HepG2 (cell line): ENCODE results near the gene MRPL18. TPM values are rescaled to one million over a fixed set of nuclear protein-coding genes. Genes with fewer than 3 reads are reported as not detected.
A peak's percentile ranks its signal among the peaks of the same experiment; 100 is the strongest.

Source experiments
- FIP1L1 ChIP-seq: fragments of 200-400 bp; formaldehyde crosslinking; IDR thresholded peaks from 2 replicates; pipeline ENCODE4 v1.6.1; 2018; ENCODE audit warnings: low read depth, mild to moderate bottlenecking, low read length, moderate library complexity, borderline replicate concordance; ENCODE audit not compliant: insufficient read depth
- FOXJ3 ChIP-seq: sonication (generic); formaldehyde crosslinking; IDR thresholded peaks from 2 replicates; pipeline ENCODE4 v1.4.0; 2020; ENCODE audit warnings: missing genetic modification reagents, mild to moderate bottlenecking, borderline replicate concordance
- GATA4 ChIP-seq: sonication (generic); IDR thresholded peaks from 2 replicates; pipeline ENCODE4 v1.6.1; 2016; ENCODE audit warnings: antibody characterized with exemption, low read depth, borderline replicate concordance
- HNRNPK ChIP-seq: fragments of 200-400 bp; formaldehyde crosslinking; IDR thresholded peaks from 2 replicates; pipeline ENCODE4 v1.6.1; 2018; ENCODE audit warnings: low read length, low read depth, moderate library complexity, mild to moderate bottlenecking; ENCODE audit not compliant: poor library complexity, severe bottlenecking
- MAZ ChIP-seq, 2 experiments: sonication (generic) in 1 of 2; formaldehyde crosslinking in 1 of 2; IDR thresholded peaks; 2 replicates each; pipeline versions ENCODE4 v1.5.0 to v1.6.1; 2012 to 2020; ENCODE audit warnings: low read depth in 2 of 2, mild to moderate bottlenecking in 2 of 2, borderline replicate concordance in 1 of 2, improper control_type of control experiment in 1 of 2, low read length in 1 of 2, missing genetic modification reagents in 1 of 2, moderate library complexity in 1 of 2
- MIXL1 ChIP-seq: IDR thresholded peaks from 2 replicates; pipeline ENCODE4 v1.6.1; 2016
- RBAK ChIP-seq: sonication (generic); formaldehyde crosslinking; IDR thresholded peaks from 2 replicates; pipeline ENCODE4 v1.5.1; 2020; ENCODE audit warnings: mild to moderate bottlenecking, missing genetic modification reagents
- RBFOX2 ChIP-seq: fragments of 200-400 bp; formaldehyde crosslinking; IDR thresholded peaks from 2 replicates; pipeline ENCODE4 v1.6.1; 2017; ENCODE audit warnings: low read depth, mild to moderate bottlenecking, low read length
- RCOR2 ChIP-seq: IDR thresholded peaks from 2 replicates; pipeline ENCODE4 v1.6.1; 2016; ENCODE audit warnings: missing biosample characterization, missing genetic modification reagents
- RFX5 ChIP-seq: IDR thresholded peaks from 2 replicates; pipeline ENCODE4 v1.6.1; 2011; ENCODE audit warnings: low read depth, low read length, improper control_type of control experiment
- SP5 ChIP-seq: IDR thresholded peaks from 2 replicates; pipeline ENCODE4 v1.6.1; 2016; ENCODE audit warnings: low read depth, borderline replicate concordance
- TBX2 ChIP-seq: sonication (generic); formaldehyde crosslinking; IDR thresholded peaks from 2 replicates; pipeline ENCODE4 v1.5.0; 2020; ENCODE audit warnings: missing genetic modification reagents, mild to moderate bottlenecking, borderline replicate concordance
- XRCC5 ChIP-seq: fragments of 200-400 bp; formaldehyde crosslinking; optimal IDR thresholded peaks from 2 replicates; pipeline ENCODE3; 2017; ENCODE audit warnings: mild to moderate bottlenecking, low read length
- ZFX ChIP-seq: sonication (generic); formaldehyde crosslinking; IDR thresholded peaks from 2 replicates; pipeline ENCODE4 v1.4.0; 2020; ENCODE audit warnings: mild to moderate bottlenecking, low read depth, missing genetic modification reagents, moderate library complexity
- ZNF281 ChIP-seq: sonication (generic); formaldehyde crosslinking; IDR thresholded peaks from 2 replicates; pipeline ENCODE4 v1.4.0; 2020; ENCODE audit warnings: missing genetic modification reagents, borderline replicate concordance
- ZNF543 ChIP-seq: sonication (generic); formaldehyde crosslinking; IDR thresholded peaks from 2 replicates; pipeline ENCODE4 v1.4.0; 2020; ENCODE audit warnings: mild to moderate bottlenecking, missing genetic modification reagents
- ZNF552 ChIP-seq: sonication (generic); formaldehyde crosslinking; IDR thresholded peaks from 2 replicates; pipeline ENCODE4 v1.9.0; 2022; ENCODE audit warnings: missing genetic modification reagents, mild to moderate bottlenecking, borderline replicate concordance
- ZNF564 ChIP-seq: sonication (generic); formaldehyde crosslinking; IDR thresholded peaks from 2 replicates; pipeline ENCODE4 v1.8.1; 2023; ENCODE audit warnings: mild to moderate bottlenecking, missing genetic modification reagents
- ZNF841 ChIP-seq: sonication (generic); formaldehyde crosslinking; IDR thresholded peaks from 2 replicates; pipeline ENCODE4 v1.8.1; 2023; ENCODE audit warnings: missing genetic modification reagents, borderline replicate concordance
- ZNF891 ChIP-seq: sonication (generic); formaldehyde crosslinking; IDR thresholded peaks from 2 replicates; pipeline ENCODE4 v1.5.0; 2020; ENCODE audit warnings: mild to moderate bottlenecking, missing genetic modification reagents
- polyA plus RNA-seq, 8 experiments: library from polyadenylated mRNA; depleted of rRNA in 3 of 8; stranded (reverse) in 7 of 8; unstranded in 1 of 8; fragments of >200 nt; fragmentation: Illumina TruSeq in 4 of 8; extraction: Trizol in 4 of 8; gene quantifications; 2 replicates each; pipeline versions ENCODE4 v1.2.1 to v1.2.3, GENCODE V29; 2011 to 2016; ENCODE audit warnings: low read depth in 4 of 8, missing spikeins in 1 of 8, mixed read lengths in 1 of 8; ENCODE audit not compliant: insufficient read depth in 1 of 8
- total RNA-seq, 5 experiments: library from RNA; depleted of rRNA; stranded (reverse); fragments of >200 nt; fragmentation: Illumina TruSeq; extraction: Trizol; gene quantifications; 2 replicates each; pipeline ENCODE4 v1.2.3, GENCODE V29; 2016; ENCODE audit warnings: low read depth in 1 of 5
- TF ChIP-seq, protein P1 (sequence below): sonication (generic); formaldehyde crosslinking; IDR thresholded peaks from 2 replicates; pipeline ENCODE4 v1.5.0; 2020; ENCODE audit warnings: missing genetic modification reagents
- TF ChIP-seq, protein P2 (sequence below): IDR thresholded peaks from 2 replicates; pipeline ENCODE4 v1.6.1; 2018; ENCODE audit warnings: missing genetic modification reagents
- TF ChIP-seq, protein P3 (sequence below): sonication (generic); formaldehyde crosslinking; IDR thresholded peaks from 2 replicates; pipeline ENCODE4 v1.8.0; 2022; ENCODE audit warnings: low read depth, missing genetic modification reagents

The MRPL18 gene
- total and polyA plus RNA-seq, 2 of the 13 experiments (the other 11 are each of a cell fraction or from before 2014, with no cell fraction given), result 85.6 to 176 TPM

- TF ChIP-seq TBX2 (CRISPR knock-in tag) (peak; percentile 86), FIP1L1 (no peak), ZNF841 (CRISPR knock-in tag) (no peak), ZNF552 (CRISPR knock-in tag) (peak; percentile 18; the same call in 1 of the 2 replicates), ZNF891 (peak; percentile 78), FOXJ3 (peak; percentile 81; the same call in 1 of the 2 replicates), XRCC5 (no peak), ZNF564 (CRISPR knock-in tag) (peak; percentile 62; the same call in 1 of the 2 replicates), ZNF281 (CRISPR knock-in tag) (no peak), ZNF543 (CRISPR knock-in tag) (peak; percentile 83), RBFOX2 (peak; percentile 98), MIXL1 (CRISPR knock-in tag) (peak; percentile 32; the same call in 1 of the 2 replicates), RBAK (CRISPR knock-in tag) (peak; percentile 83), RCOR2 (0 out of 2 replicates have a peak, but pooled peaks have one; percentile 35), RFX5 (peak; percentile 87), GATA4 (no peak), HNRNPK (peak; percentile 30), ZFX (peak; percentile 85), SP5 (peak; percentile 55; the same call in 1 of the 2 replicates), MAZ (IDR thresholded peaks at IDR 0.05; ENCODE audit: borderline replicate concordance, low read depth, low read length) (peak; percentile 70), MAZ (CRISPR knock-in tag; IDR thresholded peaks at IDR 0.05; ENCODE audit: low read depth) (peak; percentile 87)
- TF ChIP-seq, protein P1, sequence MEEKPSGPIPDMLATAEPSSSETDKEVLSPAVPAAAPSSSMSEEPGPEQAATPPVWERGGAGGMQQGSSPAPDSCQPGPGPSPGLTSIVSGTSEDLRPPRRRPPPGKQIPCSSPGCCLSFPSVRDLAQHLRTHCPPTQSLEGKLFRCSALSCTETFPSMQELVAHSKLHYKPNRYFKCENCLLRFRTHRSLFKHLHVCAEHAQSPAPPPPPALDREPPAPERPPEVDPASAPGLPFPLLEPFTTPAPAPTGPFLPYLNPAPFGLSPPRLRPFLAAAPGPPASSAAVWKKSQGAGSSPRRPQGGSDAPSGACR (CRISPR knock-in tag), result peak; percentile 93; the same call in 1 of the 2 replicates
- TF ChIP-seq, protein P2, sequence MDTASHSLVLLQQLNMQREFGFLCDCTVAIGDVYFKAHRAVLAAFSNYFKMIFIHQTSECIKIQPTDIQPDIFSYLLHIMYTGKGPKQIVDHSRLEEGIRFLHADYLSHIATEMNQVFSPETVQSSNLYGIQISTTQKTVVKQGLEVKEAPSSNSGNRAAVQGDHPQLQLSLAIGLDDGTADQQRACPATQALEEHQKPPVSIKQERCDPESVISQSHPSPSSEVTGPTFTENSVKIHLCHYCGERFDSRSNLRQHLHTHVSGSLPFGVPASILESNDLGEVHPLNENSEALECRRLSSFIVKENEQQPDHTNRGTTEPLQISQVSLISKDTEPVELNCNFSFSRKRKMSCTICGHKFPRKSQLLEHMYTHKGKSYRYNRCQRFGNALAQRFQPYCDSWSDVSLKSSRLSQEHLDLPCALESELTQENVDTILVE (CRISPR knock-in tag), result peak; percentile 69
- TF ChIP-seq, protein P3, sequence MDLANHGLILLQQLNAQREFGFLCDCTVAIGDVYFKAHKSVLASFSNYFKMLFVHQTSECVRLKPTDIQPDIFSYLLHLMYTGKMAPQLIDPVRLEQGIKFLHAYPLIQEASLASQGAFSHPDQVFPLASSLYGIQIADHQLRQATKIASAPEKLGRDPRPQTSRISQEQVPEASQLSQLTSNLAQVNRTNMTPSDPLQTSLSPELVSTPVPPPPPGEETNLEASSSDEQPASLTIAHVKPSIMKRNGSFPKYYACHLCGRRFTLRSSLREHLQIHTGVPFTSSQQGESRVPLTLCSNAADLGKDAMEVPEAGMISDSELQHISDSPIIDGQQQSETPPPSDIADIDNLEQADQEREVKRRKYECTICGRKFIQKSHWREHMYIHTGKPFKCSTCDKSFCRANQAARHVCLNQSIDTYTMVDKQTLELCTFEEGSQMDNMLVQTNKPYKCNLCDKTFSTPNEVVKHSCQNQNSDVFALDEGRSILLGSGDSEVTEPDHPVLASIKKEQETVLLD (CRISPR knock-in tag), result no peak; the same call in 1 of the 2 replicates
Measured at GRCh38 chr6:159761873-159762680, 28.2 kb upstream of the MRPL18 start, which contains the start of gene ACAT2 (continued).
